ENCODE results near the gene FOXO6. TPM values are rescaled to one million over a fixed set of nuclear protein-coding genes. Genes with fewer than 3 reads are reported as not detected.

The FOXO6 gene
- total RNA-seq, 2 experiments from 2014 or later = 1.2 to 2.2 TPM

GRCh38 chr1:41384579-41384978 lies 23.3 kb downstream of the FOXO6 start:
- CTCF ChIA-PET = no interaction called here
- no peak for DNase-seq
- TF ChIP-seq, protein P1, sequence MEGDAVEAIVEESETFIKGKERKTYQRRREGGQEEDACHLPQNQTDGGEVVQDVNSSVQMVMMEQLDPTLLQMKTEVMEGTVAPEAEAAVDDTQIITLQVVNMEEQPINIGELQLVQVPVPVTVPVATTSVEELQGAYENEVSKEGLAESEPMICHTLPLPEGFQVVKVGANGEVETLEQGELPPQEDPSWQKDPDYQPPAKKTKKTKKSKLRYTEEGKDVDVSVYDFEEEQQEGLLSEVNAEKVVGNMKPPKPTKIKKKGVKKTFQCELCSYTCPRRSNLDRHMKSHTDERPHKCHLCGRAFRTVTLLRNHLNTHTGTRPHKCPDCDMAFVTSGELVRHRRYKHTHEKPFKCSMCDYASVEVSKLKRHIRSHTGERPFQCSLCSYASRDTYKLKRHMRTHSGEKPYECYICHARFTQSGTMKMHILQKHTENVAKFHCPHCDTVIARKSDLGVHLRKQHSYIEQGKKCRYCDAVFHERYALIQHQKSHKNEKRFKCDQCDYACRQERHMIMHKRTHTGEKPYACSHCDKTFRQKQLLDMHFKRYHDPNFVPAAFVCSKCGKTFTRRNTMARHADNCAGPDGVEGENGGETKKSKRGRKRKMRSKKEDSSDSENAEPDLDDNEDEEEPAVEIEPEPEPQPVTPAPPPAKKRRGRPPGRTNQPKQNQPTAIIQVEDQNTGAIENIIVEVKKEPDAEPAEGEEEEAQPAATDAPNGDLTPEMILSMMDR (IDR thresholded peaks at IDR 0.05) = no peak
- no peak overlapping the region for H3K27ac ChIP-seq (ENCODE audit: low read depth in 1 of 2, low read length in 2 of 2)
- Mint-ChIP-seq H3K4me1 (ENCODE audit: low read depth) (peaks cover 10% of the 10 kb centered on the region), H3K36me3 (ENCODE audit: low read depth) (no peaks in the 10 kb centered on the region), H3K27me3 (peaks cover 65% of the 10 kb centered on the region), H3K9me3 (no peaks in the 10 kb centered on the region), H3K27ac (no peak overlapping the region), H3K4me3 (peak overlapping the region; percentile 30)
- no peaks in the 10 kb centered on the region for H3K36me3 ChIP-seq (ENCODE audit: insufficient read depth, low read length)
- H3K4me3 ChIP-seq (ENCODE audit: low read length) = no peak overlapping the region
- ATAC-seq (ENCODE audit: poor library complexity) = no peak
- POLR2A ChIA-PET = no interaction called here
- H3K9me3 ChIP-seq (ENCODE audit: control insufficient read depth in 1 of 2, insufficient read depth in 1 of 2, low read length in 2 of 2) = peaks cover 0 to 5% of the 10 kb centered on the region in 2 experiments
- intact Hi-C loops (cut with DNase I, micrococcal nuclease) = no loop called here
- H3K27me3 ChIP-seq (ENCODE audit: control insufficient read depth in 1 of 2, insufficient read depth in 2 of 2, low read length in 2 of 2) = peaks cover 55 to 59% of the 10 kb centered on the region in 2 experiments
- H3K4me1 ChIP-seq (ENCODE audit: insufficient read depth, low read length) = peaks cover 23% of the 10 kb centered on the region

- H3K27ac Mint-ChIP-seq = no peak overlapping the region
- H3K27me3 ChIP-seq (ENCODE audit: control insufficient read depth in 1 of 2, insufficient read depth in 2 of 2, low read length in 2 of 2) = peaks cover 45 to 49% of the 10 kb centered on the region in 2 experiments
- TF ChIP-seq, protein P1 (IDR thresholded peaks at IDR 0.05) = no peak
Observed at GRCh38 chr1:41385398-41386195, 24.4 kb downstream of the FOXO6 start.

GRCh38 chr1:41386196-41386663 lies 25.0 kb downstream of the FOXO6 start:
- DNase-seq (no peak), ATAC-seq (ENCODE audit: poor library complexity) (no peak)
- intact Hi-C loops (cut with DNase I, micrococcal nuclease) = no loop called here
- H3K9me3 Mint-ChIP-seq = no peaks in the 10 kb centered on the region
- Histone ChIP-seq H3K4me3 (ENCODE audit: low read length) (no peak overlapping the region), H3K4me1 (ENCODE audit: insufficient read depth, low read length) (peaks cover 17% of the 10 kb centered on the region), H3K9me3 (ENCODE audit: control insufficient read depth in 1 of 2, insufficient read depth in 1 of 2, low read length in 2 of 2) (peaks cover 0 to 5% of the 10 kb centered on the region in 2 experiments), H3K36me3 (ENCODE audit: insufficient read depth, low read length) (no peaks in the 10 kb centered on the region), H3K27ac (ENCODE audit: low read depth in 1 of 2, low read length in 2 of 2) (no peak overlapping the region), H3K27me3 (ENCODE audit: control insufficient read depth in 1 of 2, insufficient read depth in 2 of 2, low read length in 2 of 2) (peaks cover 39 to 42% of the 10 kb centered on the region in 2 experiments)
- H3K27ac Mint-ChIP-seq = no peak overlapping the region
- peaks cover 10% of the 10 kb centered on the region for H3K4me1 Mint-ChIP-seq (ENCODE audit: low read depth)
- no peak overlapping the region for H3K4me3 Mint-ChIP-seq
- TF ChIP-seq, protein P1 (IDR thresholded peaks at IDR 0.05) = no peak
- H3K36me3 Mint-ChIP-seq (ENCODE audit: low read depth) = no peaks in the 10 kb centered on the region
- POLR2A ChIA-PET = no interaction called here
- CTCF ChIA-PET = no interaction called here
- H3K27me3 Mint-ChIP-seq = peaks cover 50% of the 10 kb centered on the region

More at GRCh38 chr1:41385398-41386195, 24.4 kb downstream of the FOXO6 start:
- peaks cover 23% of the 10 kb centered on the region for H3K4me1 ChIP-seq (ENCODE audit: insufficient read depth, low read length)
- H3K36me3 ChIP-seq (ENCODE audit: insufficient read depth, low read length) = no peaks in the 10 kb centered on the region
- no peaks in the 10 kb centered on the region for H3K9me3 Mint-ChIP-seq
- intact Hi-C loops (cut with DNase I, micrococcal nuclease) = no loop called here
- peaks cover 10% of the 10 kb centered on the region for H3K4me1 Mint-ChIP-seq (ENCODE audit: low read depth)
- no peak overlapping the region for H3K27ac ChIP-seq (ENCODE audit: low read depth in 1 of 2, low read length in 2 of 2)
- ATAC-seq (ENCODE audit: poor library complexity) (no peak), DNase-seq (no peak)
- H3K36me3 Mint-ChIP-seq (ENCODE audit: low read depth) = no peaks in the 10 kb centered on the region
- no peak overlapping the region for H3K4me3 ChIP-seq (ENCODE audit: low read length)
- CTCF ChIA-PET = no interaction called here
- H3K9me3 ChIP-seq (ENCODE audit: control insufficient read depth in 1 of 2, insufficient read depth in 1 of 2, low read length in 2 of 2) = peaks cover 0 to 5% of the 10 kb centered on the region in 2 experiments
- peaks cover 55% of the 10 kb centered on the region for H3K27me3 Mint-ChIP-seq
- no peak overlapping the region for H3K4me3 Mint-ChIP-seq
- POLR2A ChIA-PET = no interaction called here

Measured in CD4-positive, alpha-beta T cell (primary cell).